ENCODE measurements around the gene F11R.
"Not testable (repeated sequence)": the region's sequence is repeated elsewhere in the genome, so short reads cannot be mapped to it uniquely, and the experiment has no call there.

Gene F11R

GRCh38 chr1:160999376-160999775 is 21.6 kb downstream of the F11R start:
- no peaks in the 10 kb centered on the region for H3K9me3 ChIP-seq (ENCODE audit: control insufficient read depth in 1 of 2, low read length in 2 of 2)
- no peaks in the 10 kb centered on the region for H3K27me3 ChIP-seq (ENCODE audit: control insufficient read depth in 1 of 2, insufficient read depth in 2 of 2, low read length in 2 of 2)
- no peak overlapping the region for H3K9ac ChIP-seq (ENCODE audit: low read depth in 1 of 2, low read length in 2 of 2)
- H3K36me3 ChIP-seq (ENCODE audit: control insufficient read depth in 1 of 2, insufficient read depth in 2 of 2, low read length in 2 of 2) = peaks cover 22 to 40% of the 10 kb centered on the region in 2 donors
- no peak overlapping the region for H3K27ac ChIP-seq (ENCODE audit: low read depth, low read length)
- H3K4me3 ChIP-seq (ENCODE audit: low read depth in 1 of 2, low read length in 2 of 2) = no peak overlapping the region
- H3K4me1 ChIP-seq (ENCODE audit: control insufficient read depth in 1 of 2, insufficient read depth in 2 of 2, low read length in 2 of 2) = peaks cover 19 to 27% of the 10 kb centered on the region in 2 donors

DNA sequence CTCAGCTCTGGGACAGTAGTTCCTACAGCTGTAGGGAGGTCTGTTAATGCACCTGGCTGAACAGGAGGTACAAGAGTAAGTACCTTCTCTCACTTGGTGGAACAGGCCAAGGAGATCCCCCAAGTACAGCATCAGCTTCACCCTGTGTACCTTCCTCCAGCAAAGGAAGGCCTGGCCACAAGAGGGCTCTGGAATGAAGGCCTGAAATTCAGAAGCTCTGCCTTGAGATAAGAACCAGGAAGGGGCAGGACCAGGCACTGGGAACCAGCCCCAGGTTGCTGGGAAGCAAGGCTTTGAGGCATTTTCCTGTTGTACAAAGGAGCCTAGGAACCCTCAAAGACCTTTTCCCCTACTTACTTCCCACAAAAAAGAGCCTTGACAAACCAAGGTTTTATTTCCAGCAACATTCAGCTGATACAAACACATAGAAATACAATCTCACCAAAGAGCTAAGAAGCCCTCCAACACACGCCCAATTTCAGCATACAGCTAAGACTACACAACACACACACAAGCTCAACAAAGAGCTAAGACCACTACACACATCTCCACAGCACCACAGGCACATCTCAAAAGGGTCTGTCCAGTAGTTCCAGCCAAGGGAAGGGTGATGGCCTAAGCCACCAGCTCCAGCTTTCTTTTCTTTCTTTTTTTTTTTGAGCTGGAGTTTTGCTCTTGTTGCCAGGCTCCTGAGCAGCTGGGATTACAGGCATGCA is 23.5 kb downstream of the F11R start:
- Histone ChIP-seq H3K9me3 (ENCODE audit: control insufficient read depth in 1 of 2, low read length in 2 of 2) (no peaks in the 10 kb centered on the region), H3K36me3 (ENCODE audit: control insufficient read depth in 1 of 2, insufficient read depth in 2 of 2, low read length in 2 of 2) (peaks cover 22 to 40% of the 10 kb centered on the region in 2 donors), H3K4me1 (ENCODE audit: control insufficient read depth in 1 of 2, insufficient read depth in 2 of 2, low read length in 2 of 2) (peaks cover 19 to 26% of the 10 kb centered on the region in 2 donors), H3K4me3 (ENCODE audit: low read depth in 1 of 2, low read length in 2 of 2) (no peak overlapping the region), H3K27ac (ENCODE audit: low read depth, low read length) (no peak overlapping the region), H3K27me3 (ENCODE audit: control insufficient read depth in 1 of 2, insufficient read depth in 2 of 2, low read length in 2 of 2) (no peaks in the 10 kb centered on the region), H3K9ac (ENCODE audit: low read depth in 1 of 2, low read length in 2 of 2) (peak overlapping the region in 1 of 2 donors; percentile 3)

GRCh38 chr1:160996178-160996577 is 24.8 kb downstream of the F11R start:
- Histone ChIP-seq H3K9ac (ENCODE audit: low read depth in 1 of 2, low read length in 2 of 2) (no peak overlapping the region), H3K27ac (ENCODE audit: low read depth, low read length) (no peak overlapping the region), H3K4me1 (ENCODE audit: control insufficient read depth in 1 of 2, insufficient read depth in 2 of 2, low read length in 2 of 2) (peaks cover 12 to 15% of the 10 kb centered on the region in 2 donors), H3K27me3 (ENCODE audit: control insufficient read depth in 1 of 2, insufficient read depth in 2 of 2, low read length in 2 of 2) (no peaks in the 10 kb centered on the region), H3K4me3 (ENCODE audit: low read depth in 1 of 2, low read length in 2 of 2) (no peak overlapping the region), H3K36me3 (ENCODE audit: control insufficient read depth in 1 of 2, insufficient read depth in 2 of 2, low read length in 2 of 2) (peaks cover 22 to 37% of the 10 kb centered on the region in 2 donors), H3K9me3 (ENCODE audit: control insufficient read depth in 1 of 2, low read length in 2 of 2) (no peaks in the 10 kb centered on the region)

- H3K36me3 ChIP-seq (ENCODE audit: control insufficient read depth in 1 of 2, insufficient read depth in 2 of 2, low read length in 2 of 2) = peaks cover 2 to 12% of the 10 kb centered on the region in 2 donors
- H3K9me3 ChIP-seq (ENCODE audit: control insufficient read depth in 1 of 2, low read length in 2 of 2) = no peaks in the 10 kb centered on the region
- H3K4me3 ChIP-seq (ENCODE audit: low read depth in 1 of 2, low read length in 2 of 2) = no peak overlapping the region
- peaks cover 7 to 14% of the 10 kb centered on the region in 2 donors for H3K4me1 ChIP-seq (ENCODE audit: control insufficient read depth in 1 of 2, insufficient read depth in 2 of 2, low read length in 2 of 2)
- no peaks in the 10 kb centered on the region for H3K27me3 ChIP-seq (ENCODE audit: control insufficient read depth in 1 of 2, insufficient read depth in 2 of 2, low read length in 2 of 2)
- no peak overlapping the region for H3K9ac ChIP-seq (ENCODE audit: low read depth in 1 of 2, low read length in 2 of 2)
- no peak overlapping the region for H3K27ac ChIP-seq (ENCODE audit: low read depth, low read length)
These were observed 27.3 kb downstream of the F11R start for GRCh38 chr1:160993544-160994193.

GRCh38 chr1:160992036-160992435 is 28.9 kb downstream of the F11R start:
- H3K4me3 ChIP-seq (ENCODE audit: low read depth in 1 of 2, low read length in 2 of 2); H3K36me3 ChIP-seq (ENCODE audit: control insufficient read depth in 1 of 2, insufficient read depth in 2 of 2, low read length in 2 of 2); H3K9ac ChIP-seq (ENCODE audit: low read depth in 1 of 2, low read length in 2 of 2); H3K27ac ChIP-seq (ENCODE audit: low read depth, low read length); H3K4me1 ChIP-seq (ENCODE audit: control insufficient read depth in 1 of 2, insufficient read depth in 2 of 2, low read length in 2 of 2); H3K27me3 ChIP-seq (ENCODE audit: control insufficient read depth in 1 of 2, insufficient read depth in 2 of 2, low read length in 2 of 2); H3K9me3 ChIP-seq (ENCODE audit: control insufficient read depth in 1 of 2, low read length in 2 of 2): not testable (repeated sequence)

- peaks cover 3 to 4% of the 10 kb centered on the region in 2 donors for H3K4me1 ChIP-seq (ENCODE audit: control insufficient read depth in 1 of 2, insufficient read depth in 2 of 2, low read length in 2 of 2)
- no peaks in the 10 kb centered on the region for H3K27me3 ChIP-seq (ENCODE audit: control insufficient read depth in 1 of 2, insufficient read depth in 2 of 2, low read length in 2 of 2)
- H3K9me3 ChIP-seq (ENCODE audit: control insufficient read depth in 1 of 2, low read length in 2 of 2) = no peaks in the 10 kb centered on the region
- H3K9ac ChIP-seq (ENCODE audit: low read depth in 1 of 2, low read length in 2 of 2) = no peak overlapping the region
- H3K27ac ChIP-seq (ENCODE audit: low read depth, low read length) = no peak overlapping the region
- H3K36me3 ChIP-seq (ENCODE audit: control insufficient read depth in 1 of 2, insufficient read depth in 2 of 2, low read length in 2 of 2) = no peaks in the 10 kb centered on the region
- H3K4me3 ChIP-seq (ENCODE audit: low read depth in 1 of 2, low read length in 2 of 2) = no peak overlapping the region
These were observed 33.4 kb downstream of the F11R start for GRCh38 chr1:160987359-160988050.

DNA sequence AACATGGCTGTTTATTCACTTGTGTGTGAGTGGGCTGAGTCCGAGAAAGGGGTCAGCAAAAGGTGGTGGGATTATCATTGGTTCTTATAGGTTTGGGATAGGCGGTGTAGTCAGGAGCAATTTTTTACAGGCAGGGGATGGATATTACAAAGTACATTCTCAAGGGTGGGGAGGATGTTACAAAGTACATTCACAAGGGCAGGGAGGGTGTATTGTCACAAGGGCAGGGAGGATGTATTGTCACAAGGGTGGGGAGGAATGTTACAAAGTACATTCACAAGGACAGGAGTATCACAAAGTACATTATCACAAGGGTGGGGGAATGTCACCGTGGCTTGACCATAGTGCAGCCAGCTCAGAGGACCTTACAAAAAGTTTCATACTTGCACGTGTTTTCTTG is 35.2 kb downstream of the F11R start:
- Histone ChIP-seq H3K27me3 (ENCODE audit: control insufficient read depth in 1 of 2, insufficient read depth in 2 of 2, low read length in 2 of 2) (peaks cover 3 to 8% of the 10 kb centered on the region in 2 donors), H3K27ac (ENCODE audit: low read depth, low read length) (no peak overlapping the region), H3K9me3 (ENCODE audit: control insufficient read depth in 1 of 2, low read length in 2 of 2) (no peaks in the 10 kb centered on the region), H3K9ac (ENCODE audit: low read depth in 1 of 2, low read length in 2 of 2) (no peak overlapping the region), H3K4me1 (ENCODE audit: control insufficient read depth in 1 of 2, insufficient read depth in 2 of 2, low read length in 2 of 2) (peaks cover 4 to 6% of the 10 kb centered on the region in 2 donors), H3K4me3 (ENCODE audit: low read depth in 1 of 2, low read length in 2 of 2) (no peak overlapping the region), H3K36me3 (ENCODE audit: control insufficient read depth in 1 of 2, insufficient read depth in 2 of 2, low read length in 2 of 2) (no peaks in the 10 kb centered on the region)

DNA sequence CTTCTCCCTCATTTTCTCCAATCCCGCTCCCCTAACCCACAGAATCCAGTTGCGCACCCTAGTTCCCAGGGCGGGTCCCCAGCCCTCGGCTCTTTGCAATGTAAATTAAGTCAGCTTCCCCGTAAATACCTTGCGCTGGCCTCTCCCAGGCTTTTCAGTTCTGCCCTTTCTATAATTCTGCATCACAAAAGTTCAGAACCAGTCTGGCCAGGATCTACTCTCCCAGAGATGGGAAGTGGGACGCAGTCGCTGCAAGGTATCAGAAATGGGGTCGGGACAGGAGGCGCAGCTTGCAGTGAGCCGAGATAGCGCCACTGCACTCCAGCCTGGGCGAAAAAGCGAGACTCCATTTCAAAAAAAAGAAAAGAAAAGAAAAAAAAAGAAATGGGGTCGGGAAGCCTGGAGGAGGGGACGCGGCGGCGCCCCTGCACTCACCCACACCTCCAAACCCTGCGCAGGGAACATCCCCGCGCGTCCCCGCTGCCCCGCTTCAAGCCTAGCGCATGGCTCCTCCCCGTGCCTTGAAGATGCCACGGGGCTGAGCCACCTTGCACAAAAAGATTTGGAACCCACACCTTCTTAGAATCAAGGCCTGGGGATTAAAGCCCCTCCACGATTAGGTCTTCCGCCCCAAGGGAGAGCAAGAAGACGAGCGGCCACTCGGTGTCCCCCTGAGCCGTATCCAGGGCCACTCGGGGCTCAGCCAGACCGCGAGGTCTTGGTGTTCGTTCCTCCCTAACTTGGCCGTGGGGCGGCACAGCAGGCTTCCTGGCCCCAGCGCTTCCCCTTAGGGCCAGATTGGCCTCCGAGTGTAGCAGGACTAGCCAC is 39.2 kb downstream of the F11R start:
- Histone ChIP-seq H3K4me1 (ENCODE audit: control insufficient read depth in 1 of 2, insufficient read depth in 2 of 2, low read length in 2 of 2) (peaks cover 0 to 4% of the 10 kb centered on the region in 2 donors), H3K4me3 (ENCODE audit: low read depth in 1 of 2, low read length in 2 of 2) (peak overlapping the region in 1 of 2 donors; percentile 45), H3K27me3 (ENCODE audit: control insufficient read depth in 1 of 2, insufficient read depth in 2 of 2, low read length in 2 of 2) (peaks cover 3 to 8% of the 10 kb centered on the region in 2 donors), H3K36me3 (ENCODE audit: control insufficient read depth in 1 of 2, insufficient read depth in 2 of 2, low read length in 2 of 2) (no peaks in the 10 kb centered on the region), H3K27ac (ENCODE audit: low read depth, low read length) (no peak overlapping the region), H3K9ac (ENCODE audit: low read depth in 1 of 2, low read length in 2 of 2) (no peak overlapping the region), H3K9me3 (ENCODE audit: control insufficient read depth in 1 of 2, low read length in 2 of 2) (no peaks in the 10 kb centered on the region)

GRCh38 chr1:160979286-160979685 is 41.7 kb downstream of the F11R start:
- Histone ChIP-seq H3K36me3 (ENCODE audit: control insufficient read depth in 1 of 2, insufficient read depth in 2 of 2, low read length in 2 of 2) (no peaks in the 10 kb centered on the region), H3K4me1 (ENCODE audit: control insufficient read depth in 1 of 2, insufficient read depth in 2 of 2, low read length in 2 of 2) (peaks cover 0 to 4% of the 10 kb centered on the region in 2 donors), H3K9me3 (ENCODE audit: control insufficient read depth in 1 of 2, low read length in 2 of 2) (no peaks in the 10 kb centered on the region), H3K27ac (ENCODE audit: low read depth, low read length) (no peak overlapping the region), H3K27me3 (ENCODE audit: control insufficient read depth in 1 of 2, insufficient read depth in 2 of 2, low read length in 2 of 2) (peaks cover 3 to 8% of the 10 kb centered on the region in 2 donors), H3K4me3 (ENCODE audit: low read depth in 1 of 2, low read length in 2 of 2) (no peak overlapping the region), H3K9ac (ENCODE audit: low read depth in 1 of 2, low read length in 2 of 2) (no peak overlapping the region)

Measured in duodenal mucosa (tissue), 2 donors.